Measurements from ENCODE around the gene SEMA3E.

DNA sequence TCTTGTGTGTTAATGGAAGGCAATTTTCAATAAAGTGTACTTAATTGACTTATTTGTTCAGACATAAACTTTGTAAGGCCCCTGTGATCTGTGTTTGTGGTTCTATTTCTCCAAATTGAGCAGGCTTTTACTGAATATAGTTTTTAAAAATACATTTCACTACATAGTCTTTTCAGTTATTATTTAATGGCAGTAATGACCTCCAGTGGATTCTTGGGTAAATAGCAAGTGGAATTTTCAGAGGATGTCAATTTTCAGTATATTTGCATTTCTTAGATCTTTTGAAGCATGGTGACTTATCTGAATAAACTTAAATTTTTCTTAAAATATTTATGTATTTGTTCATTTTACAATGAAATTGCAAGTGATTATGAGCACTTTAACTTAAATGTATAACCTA lies 283.2 kb downstream of the SEMA3E start:
- TF ChIP-seq, protein P1, sequence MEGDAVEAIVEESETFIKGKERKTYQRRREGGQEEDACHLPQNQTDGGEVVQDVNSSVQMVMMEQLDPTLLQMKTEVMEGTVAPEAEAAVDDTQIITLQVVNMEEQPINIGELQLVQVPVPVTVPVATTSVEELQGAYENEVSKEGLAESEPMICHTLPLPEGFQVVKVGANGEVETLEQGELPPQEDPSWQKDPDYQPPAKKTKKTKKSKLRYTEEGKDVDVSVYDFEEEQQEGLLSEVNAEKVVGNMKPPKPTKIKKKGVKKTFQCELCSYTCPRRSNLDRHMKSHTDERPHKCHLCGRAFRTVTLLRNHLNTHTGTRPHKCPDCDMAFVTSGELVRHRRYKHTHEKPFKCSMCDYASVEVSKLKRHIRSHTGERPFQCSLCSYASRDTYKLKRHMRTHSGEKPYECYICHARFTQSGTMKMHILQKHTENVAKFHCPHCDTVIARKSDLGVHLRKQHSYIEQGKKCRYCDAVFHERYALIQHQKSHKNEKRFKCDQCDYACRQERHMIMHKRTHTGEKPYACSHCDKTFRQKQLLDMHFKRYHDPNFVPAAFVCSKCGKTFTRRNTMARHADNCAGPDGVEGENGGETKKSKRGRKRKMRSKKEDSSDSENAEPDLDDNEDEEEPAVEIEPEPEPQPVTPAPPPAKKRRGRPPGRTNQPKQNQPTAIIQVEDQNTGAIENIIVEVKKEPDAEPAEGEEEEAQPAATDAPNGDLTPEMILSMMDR (IDR thresholded peaks at IDR 0.05) = no peak
- TF ChIP-seq POLR2A (IDR thresholded peaks at IDR 0.05; ENCODE audit: low read depth) (no peak), POLR2AphosphoS5 (IDR thresholded peaks at IDR 0.05) (no peak)
